GM20000 (cell line): ENCODE data around the gene NDUFS8.

ENCODE experiments used
- DNase-seq: peaks from one replicate; pipeline ENCODE4 v3.0.0; 2012; ENCODE audit warnings: low spot score
- CTCF ChIP-seq: IDR thresholded peaks from 2 replicates; pipeline ENCODE4 v1.5.1; 2012; ENCODE audit warnings: mild to moderate bottlenecking, control low read depth; ENCODE audit errors: extremely low read depth, missing control alignments

Gene NDUFS8

GRCh38 chr11:68016904-68017817 is 13.3 kb upstream of the NDUFS8 start:
- no peak for TF ChIP-seq CTCF
- DNase-seq, result no peak

- no peak for DNase-seq
- TF ChIP-seq CTCF, result no peak
Measured at GRCh38 chr11:68017980-68018729, 12.3 kb upstream of the NDUFS8 start.

- DNase-seq, result no peak
- TF ChIP-seq CTCF, result no peak
Measured at GRCh38 chr11:68018730-68019190, 11.7 kb upstream of the NDUFS8 start.

DNA sequence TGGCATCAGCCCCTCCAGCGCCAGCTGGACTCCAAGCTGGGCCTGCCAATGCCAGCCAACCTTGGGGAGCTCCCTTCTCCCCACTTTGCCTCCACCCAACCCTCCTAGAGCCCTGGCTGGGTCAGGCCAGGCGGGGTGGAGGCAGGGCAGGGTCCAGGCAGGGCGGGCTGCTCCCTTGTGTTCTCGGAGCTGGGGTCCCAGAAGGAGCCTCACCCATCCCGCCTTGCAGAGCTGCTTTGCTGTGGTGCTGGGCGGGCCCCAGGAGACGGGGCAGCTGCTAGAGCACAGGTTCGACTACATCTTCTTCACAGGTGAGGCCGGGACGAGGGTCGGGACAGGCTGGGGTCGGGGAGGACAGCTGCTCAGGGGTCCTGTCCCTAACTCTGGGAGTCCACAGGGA is 11.0 kb upstream of the NDUFS8 start:
- no peak for TF ChIP-seq CTCF
- DNase-seq, result no peak

- no peak for DNase-seq
- TF ChIP-seq CTCF, result no peak
Measured at GRCh38 chr11:68020575-68020974, 9.9 kb upstream of the NDUFS8 start.

- no peak for DNase-seq
- TF ChIP-seq CTCF, result no peak
Measured at GRCh38 chr11:68021167-68021787, 9.2 kb upstream of the NDUFS8 start.
